ENCODE data around the gene TEX19.

The TEX19 gene, protein sequence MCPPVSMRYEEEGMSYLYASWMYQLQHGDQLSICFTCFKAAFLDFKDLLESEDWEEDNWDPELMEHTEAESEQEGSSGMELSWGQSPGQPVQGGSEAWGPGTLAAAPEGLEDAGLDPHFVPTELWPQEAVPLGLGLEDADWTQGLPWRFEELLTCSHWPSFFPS

DNA sequence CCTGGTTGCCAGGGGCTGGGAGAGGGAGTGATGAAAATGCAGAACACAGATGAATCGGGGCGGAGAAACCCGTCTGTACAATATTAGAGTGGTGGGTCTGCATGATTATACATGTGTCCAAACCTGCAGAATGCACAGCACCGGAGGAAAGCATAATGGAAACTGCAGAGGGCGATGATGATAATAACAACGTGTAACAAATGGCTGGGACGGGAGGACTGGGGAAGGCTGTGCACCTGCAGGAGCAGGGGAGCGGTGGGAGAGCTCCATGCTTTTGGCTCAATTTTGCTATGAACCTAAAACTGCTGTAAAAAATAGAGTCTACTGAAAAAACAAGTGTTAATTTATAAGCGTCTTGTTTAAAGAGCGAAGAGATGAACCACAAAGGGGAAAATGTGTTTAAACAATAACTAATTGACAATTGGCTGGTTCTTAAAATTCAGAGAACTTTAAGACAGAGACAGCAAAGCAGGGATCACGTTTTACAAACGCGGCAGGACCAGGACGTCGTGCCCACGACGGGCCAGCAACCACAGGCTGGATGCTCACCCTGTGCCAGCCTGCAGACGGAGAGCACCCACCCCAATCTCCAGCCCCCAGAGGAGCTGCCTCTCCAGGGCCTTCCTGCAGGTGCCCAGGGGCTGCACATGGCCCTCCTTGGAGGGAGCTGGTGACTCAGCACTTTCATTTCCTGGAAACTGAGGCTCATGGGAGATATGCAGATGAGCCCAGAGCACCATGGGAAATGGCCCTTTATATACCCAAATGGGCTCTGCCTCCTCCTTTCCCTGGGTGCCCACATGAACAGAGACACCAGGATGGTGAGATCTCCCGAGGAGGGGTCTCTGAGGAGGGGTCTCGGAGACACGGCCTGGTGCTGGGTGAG, at the start of gene TEX19:
Gene TEX19 (plus strand): TSS at position 783 of the 886 bp plus-strand sequence. CDS start 2,904 bp downstream, outside the sequence.
- no peak for DNase-seq

DNA sequence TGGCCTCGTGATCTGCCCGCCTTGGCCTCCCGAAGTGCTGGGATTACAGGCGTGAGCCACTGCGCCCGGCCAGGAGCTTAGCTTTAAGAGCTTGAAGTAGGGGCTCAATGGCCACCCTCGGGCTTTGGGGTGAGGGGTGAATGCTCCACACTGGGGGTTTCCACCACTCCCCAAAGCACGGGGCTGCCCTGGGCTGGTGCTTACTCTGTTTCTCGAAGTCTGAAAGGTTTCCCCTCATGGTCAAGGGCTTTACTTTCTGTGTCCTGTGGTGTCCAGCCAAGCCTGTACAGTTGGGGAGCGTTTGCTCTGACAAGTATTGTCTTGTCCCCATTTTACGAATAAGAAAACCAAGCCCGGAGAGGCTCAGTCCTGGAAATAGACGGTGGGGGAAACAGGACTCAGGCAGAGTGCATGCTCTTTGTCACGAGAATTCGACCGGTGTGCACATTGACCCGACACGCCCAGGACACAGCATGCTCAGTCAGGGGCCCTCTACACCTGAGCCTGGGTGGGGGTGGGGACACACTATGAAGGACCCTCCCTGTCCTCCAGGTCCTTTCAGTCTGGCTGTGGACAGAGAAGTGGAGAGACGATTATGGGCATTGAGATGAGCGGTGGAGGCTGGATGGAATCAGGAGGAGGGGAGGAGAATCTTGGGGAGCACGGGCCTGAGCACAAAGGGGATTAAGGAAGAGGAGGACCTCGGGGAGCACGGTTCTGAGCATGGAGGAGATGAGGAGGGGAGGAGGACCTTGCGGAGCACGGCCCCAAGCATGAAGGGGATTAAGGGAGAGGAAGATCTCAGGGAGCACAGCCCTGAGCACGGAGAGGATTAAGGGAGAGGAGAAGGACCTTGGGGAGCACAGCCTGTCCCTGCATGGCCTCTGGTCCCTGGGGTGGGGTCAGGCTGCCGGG, 49.1 kb upstream of the TEX19 start:
- DNase-seq, result no peak

DNA sequence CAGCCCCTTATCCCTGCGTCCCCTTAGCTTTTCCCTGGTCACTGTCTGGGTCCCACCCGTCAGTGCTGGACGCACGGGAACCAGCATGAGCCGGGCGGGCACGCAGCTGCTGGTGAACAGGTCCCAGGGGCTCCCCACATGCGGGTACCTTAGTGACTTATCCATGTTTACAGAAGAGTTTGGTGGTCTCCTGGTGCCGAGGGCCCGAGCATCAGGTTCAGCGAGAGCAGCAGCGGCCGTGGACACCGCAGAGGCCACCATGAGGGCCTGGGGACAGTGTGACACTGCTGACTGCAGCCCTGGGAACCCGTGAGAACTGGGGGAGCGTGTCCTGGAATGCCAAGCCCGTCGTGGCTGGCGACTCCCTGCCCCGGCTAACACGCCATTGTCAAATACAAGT, 48.2 kb upstream of the TEX19 start:
- no peak for DNase-seq

DNA sequence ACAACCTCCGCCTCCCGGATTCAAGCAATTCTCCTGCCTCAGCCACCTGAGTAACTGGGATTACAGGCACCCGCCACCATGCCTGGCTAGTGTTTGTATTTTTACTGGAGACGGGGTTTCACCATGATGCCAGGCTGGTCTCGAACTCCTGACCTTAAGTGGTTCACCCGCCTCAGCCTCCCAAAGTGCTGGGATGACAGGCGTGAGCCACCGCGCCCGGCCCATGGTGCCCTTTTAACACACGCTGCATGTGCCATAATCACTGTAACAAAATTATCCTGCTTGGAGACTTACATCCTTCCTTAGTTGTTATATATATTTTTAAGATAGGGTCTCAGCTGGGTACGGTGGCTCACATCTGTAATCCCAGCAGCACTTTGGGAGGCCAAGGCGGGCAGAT, 47.1 kb upstream of the TEX19 start:
- no peak for DNase-seq

DNA sequence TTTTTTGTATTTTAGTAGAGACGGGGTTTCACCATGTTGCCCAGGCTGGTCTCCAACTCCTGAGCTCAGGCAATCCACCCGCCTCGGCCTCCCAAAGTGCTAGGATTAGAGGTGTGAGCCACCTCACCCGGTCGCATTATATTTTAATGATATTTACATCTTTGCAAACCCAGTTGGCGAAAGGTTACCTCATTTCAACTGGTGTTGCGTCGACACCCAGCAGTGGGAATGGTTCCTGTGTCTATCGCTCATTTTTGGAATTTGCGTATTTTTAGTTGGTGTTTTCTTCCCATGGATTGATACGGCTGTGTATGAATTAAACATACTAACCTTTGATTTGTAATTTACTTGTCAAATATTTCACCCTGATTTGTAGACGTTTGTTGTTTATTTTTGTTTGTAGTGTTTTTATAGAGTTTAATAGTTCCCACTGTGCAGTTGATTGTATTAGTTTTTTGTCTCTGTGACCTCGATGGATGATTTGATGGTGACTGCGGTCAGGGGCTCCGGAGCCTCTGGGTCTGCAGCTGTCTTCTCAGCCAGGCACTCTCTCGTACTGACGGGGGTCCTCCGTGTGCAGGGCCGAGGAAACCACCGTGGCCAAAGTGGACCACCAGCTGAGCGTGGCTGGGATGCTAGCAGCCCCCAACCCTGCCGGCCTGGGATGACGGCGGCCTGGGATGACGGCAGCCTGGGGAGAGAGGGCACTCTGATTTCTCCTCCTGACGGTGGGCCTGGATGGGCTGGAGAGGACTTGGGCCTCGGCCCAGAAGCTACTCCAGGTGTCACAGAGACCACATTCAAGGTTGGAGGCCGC, 45.6 kb upstream of the TEX19 start:
- DNase-seq, result no peak

DNA sequence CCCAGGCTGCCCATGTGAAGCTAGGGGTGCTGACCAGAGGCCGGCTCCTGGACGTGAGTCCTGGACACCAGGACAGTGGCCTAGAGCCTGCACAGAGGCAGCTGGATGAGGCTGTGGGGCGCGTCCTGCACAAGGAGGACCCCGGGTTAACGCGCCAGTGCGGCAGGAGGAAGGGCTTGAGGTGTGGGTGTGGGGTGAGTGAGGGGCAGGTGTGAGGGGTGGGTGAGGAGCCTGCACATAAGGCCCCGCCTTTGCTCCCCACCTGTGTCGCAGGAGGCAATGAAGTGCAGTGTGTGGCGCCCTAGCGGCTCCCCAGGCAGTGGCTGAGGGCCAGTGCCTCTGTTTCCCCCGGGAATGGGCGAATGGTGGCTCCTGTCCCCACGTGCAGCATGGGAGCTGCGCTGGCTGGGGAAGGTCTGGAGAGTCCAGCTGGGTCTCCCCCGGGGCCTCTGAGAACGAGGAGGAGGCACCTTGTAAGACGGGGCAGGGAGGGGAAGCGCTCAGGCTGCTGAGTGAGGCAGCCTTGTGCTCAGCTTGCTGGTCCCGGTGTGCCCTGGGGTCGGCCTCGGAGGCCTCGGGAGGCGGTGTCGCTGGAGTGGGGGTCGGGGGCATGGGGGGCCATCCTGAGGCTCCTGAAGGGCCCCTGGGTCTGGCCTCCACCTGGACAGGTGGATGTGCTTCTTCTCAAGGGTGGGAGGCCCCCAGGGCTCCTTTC, 44.9 kb upstream of the TEX19 start:
- no peak for DNase-seq

DNA sequence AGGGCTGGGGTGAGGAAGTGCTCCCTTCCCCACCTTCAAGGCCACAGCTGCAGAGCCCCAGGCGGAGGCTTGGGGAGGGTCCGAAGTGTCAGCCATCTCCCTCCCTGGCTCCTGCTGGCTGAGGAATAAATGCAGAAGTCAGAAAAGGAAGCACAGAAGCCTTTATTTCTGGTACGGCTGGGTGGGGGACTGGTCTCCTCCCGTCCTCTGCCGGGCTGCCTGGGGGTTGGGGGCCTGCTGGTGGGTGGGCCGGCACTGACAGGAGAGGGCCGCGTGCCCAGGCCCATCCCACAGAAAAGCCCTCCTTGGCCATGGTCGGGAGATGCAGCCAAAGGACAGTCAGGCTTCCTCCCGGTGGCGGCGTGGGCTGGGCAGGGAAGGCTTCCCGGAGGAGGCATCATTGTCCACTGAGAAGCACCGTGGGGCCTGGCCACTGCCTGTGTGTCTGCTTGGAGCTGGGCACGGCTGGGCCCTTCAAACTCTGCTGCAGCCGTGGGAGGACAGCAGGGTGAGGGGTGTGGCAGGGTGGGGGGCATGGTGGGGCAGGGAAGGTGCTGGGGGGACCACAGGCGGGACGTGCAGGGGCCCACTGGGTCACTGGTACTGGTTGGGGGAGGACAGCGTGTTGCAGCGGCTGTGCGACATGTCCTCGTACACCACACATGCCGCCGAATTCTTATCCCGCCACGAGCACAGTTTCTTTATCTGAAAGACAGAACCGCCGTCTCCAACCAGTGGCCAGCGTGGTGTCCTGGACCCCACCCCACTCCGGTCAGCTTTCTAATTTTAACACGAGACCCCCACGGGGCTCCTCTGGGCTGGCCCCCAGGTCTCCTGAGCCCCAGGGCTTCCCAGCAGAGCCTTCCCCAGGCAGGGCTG, 44.1 kb upstream of the TEX19 start:
- no peak for DNase-seq

DNA sequence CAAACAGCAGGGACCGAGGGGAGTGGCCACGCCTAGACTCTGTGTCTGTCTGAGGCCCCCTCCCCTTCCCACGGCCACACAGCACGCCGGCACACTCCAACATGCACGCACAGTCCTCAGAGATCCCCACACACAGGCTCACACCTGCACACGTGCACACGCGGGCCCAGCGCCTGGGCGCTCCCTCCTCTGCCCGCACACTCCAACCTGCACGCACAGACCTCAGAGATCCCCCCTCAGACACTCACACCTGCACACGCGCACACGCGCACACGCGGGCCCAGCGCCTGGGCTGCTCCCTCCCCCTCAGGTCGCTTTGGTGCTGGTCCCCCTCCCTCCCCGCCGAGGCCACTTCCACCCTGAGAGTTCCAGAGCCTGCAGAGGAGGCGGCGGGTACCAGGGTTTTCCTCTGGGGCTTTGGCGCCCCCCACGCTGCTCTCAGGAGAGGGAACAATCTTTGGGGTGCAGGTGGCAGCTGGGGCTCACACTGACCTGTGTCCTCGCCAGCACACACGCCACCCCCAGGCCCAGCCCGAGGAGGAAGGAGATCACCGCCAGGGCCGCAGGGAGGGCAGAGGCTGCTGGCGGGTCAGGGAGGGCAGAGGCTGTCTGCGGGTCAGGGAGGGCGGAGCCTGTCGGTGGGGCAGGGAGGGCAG, 43.2 kb upstream of the TEX19 start:
- no peak for DNase-seq

DNA sequence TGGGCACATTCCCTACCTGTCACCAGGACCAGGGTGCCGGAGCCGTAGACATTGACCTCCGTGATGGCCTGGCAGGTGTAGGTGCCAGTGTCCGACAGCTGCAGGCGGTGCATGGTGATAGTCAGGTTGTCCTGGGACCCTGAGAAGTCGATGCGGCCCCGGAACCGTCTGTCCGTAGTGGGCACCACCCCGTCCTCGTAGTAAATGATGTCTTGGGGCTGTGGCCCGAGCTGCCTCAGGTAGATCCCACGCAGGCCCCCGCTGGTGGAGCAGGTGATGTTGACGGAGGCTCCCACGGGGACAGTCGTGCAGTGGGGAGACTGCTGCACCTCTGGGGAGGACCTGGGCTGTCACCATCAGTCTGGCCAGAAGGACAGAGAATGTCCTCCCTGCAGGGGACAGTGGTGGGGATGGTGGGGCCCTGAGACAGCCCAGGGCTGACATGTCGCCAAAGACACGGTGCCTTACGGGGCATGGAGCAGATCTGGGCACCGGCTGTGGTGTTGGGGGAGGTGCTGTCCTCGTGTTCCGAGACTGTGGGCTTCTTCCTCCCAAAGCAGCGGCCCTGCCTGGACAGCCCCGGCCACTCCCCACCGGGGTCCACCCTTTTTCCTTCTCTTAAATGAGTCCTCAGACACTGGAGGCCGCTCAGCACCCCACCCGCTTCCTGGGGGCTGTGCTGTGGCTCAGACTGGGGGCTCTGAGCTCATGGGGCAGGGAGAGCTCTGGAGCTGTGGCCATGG, 42.2 kb upstream of the TEX19 start:
- no peak for DNase-seq

DNA sequence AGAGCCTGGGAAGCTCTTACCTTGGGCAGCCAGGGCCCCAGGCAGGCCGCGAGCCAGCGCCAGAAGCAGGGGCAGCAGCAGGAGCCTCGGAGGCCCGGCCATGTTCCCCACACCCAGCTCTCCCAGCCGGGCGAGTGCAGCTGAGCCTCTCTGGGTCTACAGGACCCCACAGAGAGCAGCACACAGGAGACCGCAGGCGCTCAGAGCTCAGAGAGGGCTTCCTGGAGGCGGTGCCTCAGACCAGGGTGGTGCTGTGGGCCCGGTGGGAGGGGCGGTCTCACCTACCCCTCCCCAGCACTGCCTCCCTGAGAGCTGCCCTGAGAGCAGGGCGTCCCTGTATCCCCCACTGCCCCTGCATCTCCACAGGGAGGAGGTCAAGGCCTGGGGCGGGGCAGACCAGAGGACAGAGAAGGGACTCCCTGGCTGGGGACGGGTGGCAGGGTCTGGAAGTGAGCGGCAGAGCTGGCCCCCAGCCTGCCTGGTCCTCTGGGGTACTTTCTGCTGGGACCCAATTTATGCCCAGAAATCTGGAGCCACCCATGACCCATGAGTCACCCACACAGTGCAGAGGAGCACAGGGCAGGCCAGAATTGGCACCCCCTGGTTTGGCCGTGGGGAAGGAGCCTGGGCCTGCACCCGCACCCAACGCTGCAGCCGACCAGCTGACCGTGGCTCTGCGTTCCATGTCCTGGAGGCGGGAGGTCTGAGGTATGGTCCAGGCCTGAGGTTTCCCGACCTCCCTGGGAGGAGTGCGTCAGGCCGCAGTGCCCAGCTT, 41.5 kb upstream of the TEX19 start, which contains the start of gene CD7:
Gene CD7 (minus strand): TSS at position 215 of the 775 bp plus-strand sequence. CDS start 113 bp downstream, at position 102.
- DNase-seq, result no peak

DNA sequence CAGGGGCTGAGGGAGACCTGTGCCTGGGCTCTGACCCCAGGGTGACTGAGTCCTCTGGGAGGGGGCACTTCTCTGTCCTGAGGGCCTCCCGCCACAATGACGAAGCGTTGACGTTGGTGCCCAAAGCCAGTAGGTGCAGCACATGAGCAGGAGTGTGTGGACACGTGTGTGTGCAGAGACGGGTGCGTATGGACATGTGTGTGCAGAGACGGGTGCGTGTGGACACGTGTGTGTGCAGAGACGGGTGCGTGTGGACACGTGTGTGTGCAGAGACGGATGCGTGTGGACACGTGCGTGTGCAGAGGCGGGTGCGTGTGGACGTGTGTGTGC, 40.9 kb upstream of the TEX19 start:
- DNase-seq, result no peak

DNA sequence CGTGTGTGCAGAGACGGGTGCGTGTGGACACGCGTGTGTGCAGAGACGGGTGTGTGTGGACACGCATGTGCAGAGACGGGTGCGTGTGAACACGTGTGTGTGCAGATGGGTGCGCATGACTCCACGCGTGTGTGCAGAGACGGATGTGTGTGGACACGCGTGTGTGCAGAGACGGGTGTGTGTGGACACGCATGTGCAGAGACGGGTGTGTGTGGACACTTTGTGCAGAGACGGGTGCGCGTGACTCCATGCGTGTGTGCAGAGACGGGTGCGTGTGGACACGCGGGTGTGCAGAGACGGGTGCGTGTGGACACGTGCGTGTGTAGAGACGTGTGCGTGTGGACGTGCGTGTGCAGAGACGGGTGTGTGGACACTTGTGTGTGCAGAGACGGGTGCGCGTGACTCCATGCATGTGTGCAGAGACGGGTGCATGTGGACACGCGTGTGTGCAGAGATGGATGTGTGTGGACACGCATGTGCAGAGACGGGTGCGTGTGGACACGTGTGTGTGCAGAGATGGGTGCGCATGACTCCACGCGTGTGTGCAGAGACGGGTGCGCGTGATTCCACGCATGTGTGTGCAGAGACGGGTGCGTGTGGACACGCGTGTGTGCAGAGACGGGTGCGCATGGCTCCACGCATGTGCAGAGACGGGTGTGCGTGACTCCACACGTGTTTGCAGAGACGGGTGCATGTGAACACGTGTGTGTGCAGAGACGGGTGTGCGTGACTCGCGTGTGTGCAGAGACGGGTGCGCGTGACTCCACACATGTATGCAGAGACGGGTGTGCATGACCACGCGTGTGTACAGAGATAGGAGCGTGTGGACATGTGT, 40.1 kb upstream of the TEX19 start:
- no peak for DNase-seq

DNA sequence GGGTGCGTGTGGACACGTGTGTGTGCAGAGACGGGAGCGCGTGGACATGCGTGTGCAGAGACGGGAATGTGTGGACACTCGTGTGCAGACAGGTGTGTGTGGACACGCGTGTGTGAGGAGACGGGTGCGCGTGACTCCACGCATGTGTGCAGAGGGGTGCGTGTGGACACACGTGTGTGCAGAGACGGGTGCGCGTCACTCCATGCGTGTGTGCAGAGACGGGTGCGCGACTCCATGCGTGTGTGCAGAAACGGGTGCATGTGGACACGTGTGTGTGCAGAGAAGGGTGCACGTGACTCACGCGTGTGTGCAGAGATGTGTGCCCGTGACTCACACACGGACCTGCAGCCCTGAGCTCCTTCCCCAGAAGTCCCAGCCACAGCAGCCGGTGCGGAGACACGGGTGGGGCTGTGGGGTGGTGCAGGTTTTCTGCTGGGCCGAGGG, 39.4 kb upstream of the TEX19 start:
- no peak for DNase-seq

DNA sequence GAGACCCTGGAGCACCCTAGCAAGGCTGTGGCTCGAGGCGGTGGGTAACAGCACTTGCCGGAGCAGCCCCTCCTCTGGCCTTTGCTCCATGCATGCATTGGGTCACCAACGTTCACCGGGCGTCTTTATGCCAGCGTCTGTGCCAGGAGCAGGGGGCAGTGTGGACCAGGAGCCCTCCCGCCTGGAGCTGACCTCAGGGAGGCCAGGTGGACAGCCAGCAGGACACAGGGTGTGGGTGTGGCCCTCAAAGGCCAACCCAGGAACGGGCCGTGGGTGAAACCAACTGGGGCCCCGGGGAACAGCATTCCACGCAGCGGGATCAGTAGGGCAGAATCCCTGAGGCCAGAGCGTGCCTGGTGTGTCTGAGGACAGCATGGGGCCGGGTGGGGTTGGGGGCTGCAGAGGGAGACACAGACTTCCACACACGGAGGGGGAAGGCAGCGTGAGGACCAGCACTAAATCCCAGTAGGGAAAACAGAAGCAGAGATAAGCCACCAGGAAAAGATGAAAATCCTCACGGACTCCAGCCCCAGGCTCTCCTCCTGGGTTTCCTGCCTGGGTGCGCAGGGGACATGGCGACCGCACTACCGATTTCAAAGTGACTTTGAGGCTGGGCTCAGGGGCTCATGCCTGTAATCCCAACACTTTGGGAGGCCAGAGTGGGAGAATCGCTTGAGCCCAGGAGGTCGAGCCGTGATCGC, 38.8 kb upstream of the TEX19 start:
- no peak for DNase-seq

DNA sequence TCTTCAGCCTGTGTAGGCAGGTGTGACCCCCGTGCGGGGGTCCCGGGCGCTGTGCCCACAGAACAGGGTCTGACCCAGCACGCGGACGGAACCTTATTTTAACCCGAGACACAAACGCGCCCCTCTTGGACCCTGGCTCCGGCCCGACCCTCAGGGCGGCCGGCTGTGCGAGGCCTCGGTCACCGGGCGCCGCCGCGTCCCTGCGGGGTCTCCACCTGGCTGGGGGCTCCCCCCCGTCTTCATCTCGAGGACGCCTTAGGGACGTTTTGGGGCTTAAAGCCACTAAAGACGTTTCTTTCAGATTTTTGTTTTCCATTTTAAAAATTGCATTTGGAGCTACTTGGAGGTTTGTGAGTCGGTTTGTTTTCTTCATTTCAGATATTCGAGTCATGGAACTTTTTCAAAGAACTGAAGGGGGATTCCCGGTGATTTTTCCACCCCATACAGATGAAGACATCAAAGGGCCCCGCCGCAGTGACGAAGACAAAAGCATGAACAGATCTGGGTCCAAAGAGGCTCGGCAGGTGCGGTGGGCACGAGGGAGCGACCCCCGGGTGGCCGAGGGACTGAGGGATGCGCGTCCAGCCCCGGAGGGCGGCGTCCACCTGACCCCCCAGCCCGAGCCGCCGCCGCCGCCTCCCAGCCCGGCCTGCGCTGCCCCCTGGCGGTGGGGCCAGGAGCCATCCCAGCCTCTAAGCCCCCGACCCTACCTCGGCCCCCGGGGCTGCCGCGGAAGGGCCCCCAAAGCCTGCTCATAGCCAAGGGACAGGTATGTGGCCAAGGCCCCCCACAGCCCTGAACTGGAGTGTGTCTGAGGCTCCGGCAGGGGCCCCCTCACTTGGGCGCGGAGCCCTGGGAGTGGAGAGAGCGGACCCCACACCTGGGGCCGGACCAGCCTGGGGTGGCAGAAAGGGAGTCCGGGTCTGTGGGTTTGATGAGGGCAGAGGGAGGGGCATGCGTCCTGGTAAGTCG, 37.8 kb upstream of the TEX19 start:
- no peak for DNase-seq
